Measurements from ENCODE around the gene TEKT5.
"Not testable (repeated sequence)": the region's sequence is repeated elsewhere in the genome, so short reads cannot be mapped to it uniquely, and the experiment has no call there.

TEKT5 gene

GRCh38 chr16:10631886-10632285 is 62.8 kb downstream of the TEKT5 start:
- no peak for DNase-seq (ENCODE audit: low read depth)

- no peak for DNase-seq (ENCODE audit: low read depth)
Observed at GRCh38 chr16:10629592-10629963, 65.2 kb downstream of the TEKT5 start.

- DNase-seq (ENCODE audit: low read depth), result no peak
Observed at GRCh38 chr16:10625595-10626357, 69.0 kb downstream of the TEKT5 start.

- no peak for DNase-seq (ENCODE audit: low read depth)
Observed at GRCh38 chr16:10624527-10624926, 70.2 kb downstream of the TEKT5 start.

- no peak for DNase-seq (ENCODE audit: low read depth)
Observed at GRCh38 chr16:10623059-10623458, 71.7 kb downstream of the TEKT5 start.

GRCh38 chr16:10622036-10622921 is 72.5 kb downstream of the TEKT5 start:
- no peak for DNase-seq (ENCODE audit: low read depth)

GRCh38 chr16:10621216-10621949 is 73.3 kb downstream of the TEKT5 start:
- not testable (repeated sequence) for DNase-seq (ENCODE audit: low read depth)

GRCh38 chr16:10620120-10620519 is 74.6 kb downstream of the TEKT5 start:
- no peak for DNase-seq (ENCODE audit: low read depth)

GRCh38 chr16:10619271-10619849 is 75.4 kb downstream of the TEKT5 start:
- DNase-seq (ENCODE audit: low read depth), result no peak

GRCh38 chr16:10618710-10619209 is 76.0 kb downstream of the TEKT5 start:
- no peak for DNase-seq (ENCODE audit: low read depth)

GRCh38 chr16:10617662-10618420 is 76.9 kb downstream of the TEKT5 start:
- no peak for DNase-seq (ENCODE audit: low read depth)

GRCh38 chr16:10616756-10617640 is 77.7 kb downstream of the TEKT5 start:
- DNase-seq (ENCODE audit: low read depth), result no peak

- DNase-seq (ENCODE audit: low read depth), result no peak
Observed at GRCh38 chr16:10616419-10616755, 78.3 kb downstream of the TEKT5 start.

- DNase-seq (ENCODE audit: low read depth), result no peak
Observed at GRCh38 chr16:10614685-10615084, 80.0 kb downstream of the TEKT5 start.

GRCh38 chr16:10613785-10614485 is 80.8 kb downstream of the TEKT5 start:
- no peak for DNase-seq (ENCODE audit: low read depth)

- DNase-seq (ENCODE audit: low read depth), result no peak
Observed at GRCh38 chr16:10612649-10613179, 82.0 kb downstream of the TEKT5 start.

GRCh38 chr16:10611825-10612342 is 82.8 kb downstream of the TEKT5 start:
- no peak for DNase-seq (ENCODE audit: low read depth)

- DNase-seq (ENCODE audit: low read depth), result no peak
Observed at GRCh38 chr16:10610499-10611184, 84.1 kb downstream of the TEKT5 start.

- DNase-seq (ENCODE audit: low read depth), result no peak
Observed at GRCh38 chr16:10609402-10609774, 85.3 kb downstream of the TEKT5 start.

All from stimulated activated CD4-positive, alpha-beta T cell treated with anti-CD3 and anti-CD28 coated beads, Interleukin-2, amount 100 ng/mL, for 4 hours (primary cell).